Stimulated activated CD4-positive, alpha-beta T cell treated with anti-CD3 and anti-CD28 coated beads, TNF-alpha, amount 100 ng/mL, for 4 hours (primary cell): ENCODE data around the gene COL18A1.
"Not testable (repeated sequence)": the region's sequence is repeated elsewhere in the genome, so short reads cannot be mapped to it uniquely, and the experiment has no call there.

Source experiments
- DNase-seq, 3 experiments: peaks; one replicate each; pipeline ENCODE4 v3.0.0-alpha.2; 2020; ENCODE audit warnings: low read depth in 3 of 3

Gene COL18A1

DNA sequence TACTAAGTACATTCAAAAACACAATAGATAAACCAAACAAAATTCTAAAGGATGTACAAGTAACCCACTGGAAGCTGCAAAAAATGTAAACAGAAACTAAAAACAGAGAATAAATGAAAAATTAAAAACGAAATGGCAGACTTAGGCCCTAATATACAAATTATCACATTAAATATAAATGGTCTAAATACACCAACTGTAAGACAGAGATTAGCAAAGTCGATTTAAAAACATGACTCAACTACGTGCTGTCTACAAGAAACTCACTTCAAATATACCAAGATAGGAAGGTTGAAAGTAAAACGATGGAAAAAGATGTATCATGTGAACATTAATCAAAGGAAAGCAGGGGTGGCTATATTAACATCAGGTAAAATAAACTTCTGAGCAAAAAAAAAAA, 114.2 kb downstream of the COL18A1 start:
- no peak for DNase-seq

DNA sequence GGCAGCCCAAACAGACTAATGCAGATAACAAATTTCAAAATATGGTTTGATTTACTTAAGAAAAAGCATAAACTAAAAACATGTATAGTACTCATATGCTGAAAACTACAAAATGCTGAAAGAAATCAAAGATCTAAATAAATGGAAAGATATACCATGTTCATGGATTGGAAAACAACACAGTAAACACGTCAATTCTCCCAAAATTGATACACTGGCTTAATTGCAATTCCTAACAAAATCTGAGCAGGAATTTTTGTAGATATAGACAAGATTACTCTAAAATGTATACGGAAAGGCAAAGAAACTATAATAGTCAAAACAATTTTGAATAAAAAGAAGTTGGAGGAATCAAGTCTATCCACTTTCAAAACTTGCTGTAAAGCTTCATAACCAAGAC, 116.3 kb downstream of the COL18A1 start:
- DNase-seq: no peak

DNA sequence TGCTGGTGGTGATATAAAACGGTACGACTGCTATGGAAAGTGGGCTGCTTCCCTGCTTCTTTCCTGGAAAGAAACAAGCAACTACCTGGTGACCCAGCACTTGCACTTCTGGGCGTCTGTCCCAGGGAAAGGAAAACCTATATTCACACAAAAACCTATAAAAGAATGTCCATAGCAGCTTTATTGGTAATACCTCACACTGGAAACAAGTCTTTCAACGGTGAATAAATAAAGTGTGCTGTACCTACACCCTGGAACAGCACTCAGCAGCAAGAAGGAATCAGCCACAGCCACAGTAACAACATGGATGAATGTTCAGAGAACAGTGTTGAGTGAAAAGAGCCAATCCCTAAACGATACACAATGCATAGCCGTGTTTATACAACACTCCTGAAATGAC, 117.4 kb downstream of the COL18A1 start:
- DNase-seq: no peak

DNA sequence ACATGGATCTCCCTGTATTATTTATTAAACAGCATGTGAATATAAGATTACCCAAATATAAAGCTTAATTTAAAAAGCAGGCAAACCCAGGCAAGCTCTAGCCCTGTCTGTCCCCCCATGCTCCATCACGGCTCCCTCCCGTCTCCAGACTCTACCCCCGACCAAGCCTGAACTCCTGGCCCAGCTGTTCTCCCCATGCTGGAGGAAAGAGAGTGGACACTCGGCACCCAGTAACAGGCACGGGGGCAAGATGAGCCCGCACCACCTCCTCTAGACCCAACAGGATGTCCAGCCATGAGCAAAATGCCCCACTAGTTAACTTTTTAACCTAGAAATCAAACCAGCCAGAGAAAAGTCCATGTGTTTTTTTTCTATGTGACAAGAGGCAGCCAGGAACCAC, 118.0 kb downstream of the COL18A1 start:
- no peak for DNase-seq

DNA sequence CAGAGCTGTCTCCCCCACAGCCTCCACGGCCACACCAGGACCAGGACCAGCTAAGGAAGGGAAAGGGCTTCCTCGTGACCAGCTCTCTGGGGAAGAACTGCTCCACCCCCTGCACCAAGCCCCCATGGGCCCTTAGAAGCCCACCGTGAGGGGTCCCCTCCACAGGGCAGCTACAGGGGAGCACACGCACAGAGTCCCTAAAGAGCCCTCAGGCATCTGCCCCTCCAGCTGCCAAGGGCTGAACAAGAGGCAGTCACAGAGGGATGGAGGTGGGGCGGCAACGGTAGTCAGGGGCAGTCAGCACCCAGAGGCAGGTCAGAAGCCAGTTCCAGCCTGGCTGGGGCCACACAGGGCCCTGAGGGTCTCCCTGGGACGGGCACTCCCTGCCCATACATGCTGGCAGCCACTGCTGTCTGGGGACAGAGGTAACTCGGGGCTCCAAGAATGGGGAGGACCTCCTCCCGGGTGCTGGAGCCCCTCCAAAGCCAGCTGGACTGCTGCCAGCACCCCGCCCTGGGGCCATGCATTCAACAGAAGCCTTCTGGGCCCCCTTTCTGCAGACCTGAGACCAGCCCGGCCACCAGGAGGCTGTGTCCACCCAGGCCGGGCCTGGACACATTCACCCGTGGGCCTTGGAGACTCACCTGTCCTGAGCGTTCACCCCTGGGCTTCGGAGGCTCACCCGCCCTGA, 118.6 kb downstream of the COL18A1 start:
- no peak for DNase-seq

DNA sequence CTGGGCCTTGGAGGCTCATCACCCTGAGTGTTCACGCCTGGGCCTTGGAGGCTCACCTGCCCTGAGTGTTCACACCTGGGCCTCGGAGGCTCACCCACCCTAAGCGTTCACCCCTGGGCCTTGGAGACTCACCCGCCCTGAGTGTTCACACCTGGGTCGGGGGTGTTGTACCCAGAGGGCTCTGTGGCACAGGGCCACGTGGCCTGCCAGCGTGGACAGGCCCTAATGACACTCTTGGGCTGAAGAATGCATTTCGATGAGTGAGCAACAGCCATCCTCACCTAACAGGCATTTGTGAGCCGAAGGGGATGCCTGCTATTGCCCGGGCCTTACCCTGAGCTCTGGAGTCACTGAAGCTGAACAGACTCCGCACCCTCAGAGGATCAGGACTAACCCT, 119.8 kb downstream of the COL18A1 start:
- no peak for DNase-seq

DNA sequence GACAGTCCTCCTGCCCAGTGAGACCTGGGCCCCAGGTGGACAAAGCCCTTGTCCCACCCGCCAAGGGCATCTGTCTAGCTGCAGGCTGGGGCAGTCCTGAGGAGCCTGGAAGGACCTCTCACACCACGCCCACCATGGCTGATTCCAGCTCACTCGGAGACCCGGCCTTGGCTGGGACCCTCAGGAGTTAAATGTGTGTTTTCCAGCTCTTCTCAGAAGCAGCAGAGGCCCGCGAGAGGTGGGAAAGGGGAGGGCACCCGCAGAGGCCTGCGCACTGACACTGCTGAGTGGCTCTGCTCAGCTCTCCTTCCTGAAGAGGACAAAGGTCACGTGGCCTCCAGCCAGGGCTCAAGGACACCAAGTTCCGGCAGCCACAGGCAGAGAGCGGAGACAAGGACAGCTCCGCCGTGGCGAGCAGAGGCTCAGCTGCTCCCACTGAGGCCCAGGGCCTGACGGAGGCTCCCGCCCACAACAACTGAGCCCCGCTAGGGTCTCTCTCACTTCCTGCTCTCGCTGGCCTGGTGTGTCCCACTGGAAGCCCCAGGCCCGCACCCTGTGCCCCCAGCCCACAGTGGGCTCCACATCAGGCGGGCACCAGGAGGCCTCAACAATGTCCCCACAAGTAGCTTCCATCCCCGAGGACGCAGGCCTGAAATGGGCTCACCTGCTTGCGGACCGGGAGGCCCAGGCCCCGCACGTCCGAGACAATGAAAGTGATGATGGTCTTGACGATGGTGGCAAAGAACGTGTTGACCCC, 120.4 kb downstream of the COL18A1 start:
- no peak for DNase-seq

DNA sequence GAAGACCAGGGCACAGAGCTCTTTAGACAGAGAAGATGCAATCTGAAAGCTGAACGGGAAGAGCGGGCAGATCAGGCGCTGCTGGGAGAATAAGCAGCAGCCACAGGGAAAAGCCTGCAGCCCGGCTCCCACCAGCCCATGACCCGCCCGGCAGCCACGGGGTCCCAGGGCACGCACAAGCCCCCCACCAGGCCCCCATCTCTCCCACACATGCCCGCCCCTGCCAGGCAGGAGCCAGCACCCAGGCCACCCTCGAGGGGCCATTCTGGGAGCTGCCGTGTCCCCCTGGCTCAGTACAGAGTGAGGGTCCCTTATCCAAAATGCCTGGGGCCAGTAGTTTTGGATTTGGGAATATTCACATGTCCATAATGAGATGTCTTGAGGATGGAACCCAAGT, 120.9 kb downstream of the COL18A1 start:
- no peak for DNase-seq

DNA sequence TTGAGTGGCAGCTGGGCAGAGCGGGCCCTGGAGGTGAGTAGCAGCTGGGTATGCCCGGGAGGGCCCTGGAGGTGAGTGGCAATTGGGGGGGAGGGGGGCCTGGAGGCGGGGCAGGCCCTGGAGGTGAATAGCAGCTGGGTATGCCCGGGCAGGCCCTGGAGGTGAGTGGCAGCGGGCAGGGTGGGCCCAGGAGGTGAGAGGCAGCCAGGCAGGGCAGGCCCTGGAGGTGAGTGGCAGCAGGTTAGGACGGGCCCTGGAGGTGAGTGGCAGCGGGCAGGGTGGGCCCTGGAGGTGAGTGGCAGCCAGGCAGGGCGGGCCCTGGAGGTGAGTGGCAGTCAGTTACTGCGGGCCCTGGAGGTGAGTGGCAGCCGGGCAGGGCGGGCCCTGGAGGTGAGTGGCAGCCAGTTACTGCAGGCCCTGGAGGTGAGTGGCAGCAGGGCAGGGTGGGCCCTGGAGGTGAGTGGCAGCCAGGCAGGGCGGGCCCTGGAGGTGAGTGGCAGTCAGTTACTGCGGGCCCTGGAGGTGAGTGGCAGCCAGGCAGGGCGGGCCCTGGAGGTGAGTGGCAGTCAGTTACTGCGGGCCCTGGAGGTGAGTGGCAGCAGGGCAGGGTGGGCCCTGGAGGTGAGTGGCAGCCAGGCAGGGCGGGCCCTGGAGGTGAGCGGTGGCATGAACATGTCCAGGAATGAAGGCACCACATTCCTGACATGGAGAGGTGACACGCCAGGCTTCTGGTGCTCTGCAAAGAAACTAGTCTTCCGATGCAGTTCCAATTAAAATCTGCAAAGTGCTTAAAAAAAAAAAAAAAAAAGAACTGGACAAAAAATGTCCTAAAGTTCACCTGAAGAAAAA, 122.4 kb downstream of the COL18A1 start:
- not testable (repeated sequence) for DNase-seq

DNA sequence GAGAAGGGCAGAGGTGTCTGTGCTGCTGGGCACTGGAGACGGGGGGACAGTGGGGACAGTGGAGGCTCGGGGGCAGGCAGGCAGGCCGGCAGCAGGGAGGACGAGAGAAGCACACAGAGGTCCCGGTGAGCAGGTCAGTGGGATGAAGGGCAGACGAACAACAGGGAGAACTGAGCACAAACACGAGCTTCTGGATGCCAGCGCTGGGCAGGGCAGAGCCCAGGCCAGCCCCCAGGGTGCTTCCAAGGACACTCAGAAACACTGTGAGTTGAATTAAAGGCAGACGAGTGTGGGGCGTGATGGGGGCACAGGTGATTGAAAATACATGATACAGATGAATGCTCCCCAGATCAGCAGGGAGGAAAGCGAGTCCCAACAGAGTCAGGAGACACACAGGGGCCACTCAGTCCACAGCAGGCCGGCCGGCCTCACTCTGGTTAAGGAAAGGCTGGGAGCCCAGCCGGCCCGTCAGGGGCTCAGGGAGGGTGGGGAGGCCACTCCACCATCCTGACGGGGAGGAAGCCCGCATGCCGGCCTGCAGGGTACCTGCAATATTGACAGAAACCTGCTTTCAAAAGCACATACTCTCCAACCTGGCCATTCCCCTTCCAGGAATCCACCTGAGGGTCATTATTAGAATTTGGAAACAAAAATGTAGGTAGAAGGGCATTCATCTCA, 123.2 kb downstream of the COL18A1 start:
- DNase-seq: no peak

DNA sequence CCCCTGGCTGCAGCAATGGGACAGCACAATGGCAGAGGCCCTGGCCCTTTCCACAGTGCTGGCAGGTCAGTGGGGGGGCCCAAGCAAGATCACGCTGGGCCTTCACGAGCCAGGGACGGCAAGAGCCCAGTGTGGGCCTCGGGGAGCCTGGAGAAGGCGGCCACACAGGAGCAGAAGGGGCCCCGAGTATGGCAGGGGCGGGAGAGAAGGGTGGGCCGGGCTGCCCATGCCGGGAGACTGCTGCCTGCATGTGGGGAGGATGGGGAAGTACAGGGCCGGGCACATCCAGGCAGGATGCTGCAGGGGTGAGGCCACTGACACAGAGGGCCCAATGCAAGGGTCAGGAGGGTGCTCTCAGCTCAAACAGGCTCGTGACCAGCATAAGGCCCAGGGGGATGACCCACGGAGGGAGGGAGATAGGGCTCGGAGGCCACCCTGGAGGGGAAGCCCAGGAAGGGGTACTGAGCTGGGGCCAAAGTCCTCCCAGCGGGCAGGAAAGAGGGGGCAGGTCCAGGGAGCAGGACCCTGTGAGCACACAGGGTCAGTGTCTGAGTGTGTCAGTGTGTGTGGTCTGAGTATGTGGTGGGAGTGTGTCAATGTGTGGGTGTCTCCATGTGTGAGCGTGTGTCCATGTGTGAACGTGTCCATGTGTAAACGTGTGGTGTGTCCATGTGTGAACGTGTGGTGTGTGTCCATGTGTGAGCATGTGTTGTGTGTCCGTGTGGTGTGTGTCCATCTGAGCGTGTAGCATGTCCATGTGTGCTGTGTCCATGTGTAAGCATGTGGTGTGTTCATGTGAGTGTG, 124.2 kb downstream of the COL18A1 start:
- DNase-seq: no peak

DNA sequence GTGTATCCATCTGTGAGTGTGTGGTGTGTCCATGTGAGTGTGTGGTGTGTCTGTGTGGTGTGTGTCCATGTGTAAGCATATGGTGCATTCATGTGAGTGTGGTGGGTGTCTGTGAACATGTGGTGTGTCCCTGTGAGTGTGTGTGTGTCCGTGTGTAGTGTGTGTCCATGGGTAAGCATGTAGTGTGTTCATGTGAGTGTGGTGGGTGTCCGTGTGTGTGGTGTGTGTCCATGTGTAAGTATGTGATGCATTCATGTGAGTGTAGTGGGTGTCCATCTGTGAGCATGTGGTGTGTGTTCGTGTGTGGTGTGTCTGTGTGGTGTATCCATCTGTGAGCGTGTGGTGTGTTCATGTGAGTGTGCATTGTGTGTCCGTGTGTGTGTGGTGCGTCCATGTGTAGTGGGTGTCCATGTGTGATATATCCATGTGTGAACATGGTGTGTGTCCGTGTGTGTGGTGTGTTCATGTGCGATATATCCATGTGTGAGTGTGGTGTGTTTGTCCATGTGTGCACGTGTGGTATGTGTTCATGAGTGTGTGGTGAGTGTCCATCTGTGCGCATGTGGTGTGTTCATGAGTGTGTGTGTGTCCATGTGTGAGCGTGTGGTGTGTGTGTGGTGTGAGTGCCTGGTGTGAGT, 124.9 kb downstream of the COL18A1 start:
- no peak for DNase-seq

DNA sequence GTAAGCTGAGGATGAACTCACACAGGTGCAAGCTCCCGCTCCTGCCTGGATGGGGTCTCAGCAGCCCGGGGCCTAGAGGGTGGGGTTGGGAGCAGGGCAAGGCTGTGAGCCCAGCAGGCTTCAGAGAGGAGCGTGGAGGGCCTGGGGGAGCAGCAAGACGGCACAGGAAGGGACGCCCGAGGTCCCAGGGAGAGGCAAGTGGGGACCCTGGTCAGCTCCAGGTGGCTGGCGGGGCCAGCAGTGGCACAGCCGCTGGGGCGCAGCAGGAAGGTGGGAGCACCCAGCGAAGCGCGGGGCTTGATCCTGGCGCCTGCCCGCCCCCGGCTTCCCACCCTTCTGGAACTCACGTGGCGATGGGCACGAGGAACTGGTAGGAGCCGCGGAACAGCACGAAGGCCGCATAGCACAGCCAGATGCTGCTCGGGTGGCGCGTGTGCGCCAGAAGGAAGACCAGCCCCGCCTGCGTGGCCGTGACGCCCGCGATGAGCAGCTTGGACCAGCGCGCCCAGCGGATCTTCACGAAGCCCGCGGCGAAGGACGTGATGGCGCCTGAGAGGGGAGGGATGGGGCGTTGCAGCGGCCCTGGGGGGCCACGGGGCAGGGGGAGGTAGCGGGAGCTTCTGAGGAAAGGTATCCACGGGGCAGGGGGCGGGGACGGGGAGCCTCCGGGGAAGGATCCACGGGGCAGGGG, 125.6 kb downstream of the COL18A1 start:
- DNase-seq: no peak

DNA sequence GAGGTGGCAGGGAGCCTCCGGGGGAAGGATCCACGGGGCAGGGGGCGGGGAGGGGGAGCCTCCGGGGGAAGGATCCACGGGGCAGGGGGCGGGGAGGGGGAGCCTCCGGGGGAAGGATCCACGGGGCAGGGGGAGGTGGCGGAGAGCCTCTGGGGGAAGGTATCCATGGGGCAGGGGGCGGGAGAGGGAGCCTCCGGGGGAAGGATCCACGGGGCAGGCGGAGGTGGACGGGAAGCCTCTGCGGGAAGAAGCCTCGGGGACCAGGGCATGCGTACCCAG, 126.1 kb downstream of the COL18A1 start:
- DNase-seq: not testable (repeated sequence)

DNA sequence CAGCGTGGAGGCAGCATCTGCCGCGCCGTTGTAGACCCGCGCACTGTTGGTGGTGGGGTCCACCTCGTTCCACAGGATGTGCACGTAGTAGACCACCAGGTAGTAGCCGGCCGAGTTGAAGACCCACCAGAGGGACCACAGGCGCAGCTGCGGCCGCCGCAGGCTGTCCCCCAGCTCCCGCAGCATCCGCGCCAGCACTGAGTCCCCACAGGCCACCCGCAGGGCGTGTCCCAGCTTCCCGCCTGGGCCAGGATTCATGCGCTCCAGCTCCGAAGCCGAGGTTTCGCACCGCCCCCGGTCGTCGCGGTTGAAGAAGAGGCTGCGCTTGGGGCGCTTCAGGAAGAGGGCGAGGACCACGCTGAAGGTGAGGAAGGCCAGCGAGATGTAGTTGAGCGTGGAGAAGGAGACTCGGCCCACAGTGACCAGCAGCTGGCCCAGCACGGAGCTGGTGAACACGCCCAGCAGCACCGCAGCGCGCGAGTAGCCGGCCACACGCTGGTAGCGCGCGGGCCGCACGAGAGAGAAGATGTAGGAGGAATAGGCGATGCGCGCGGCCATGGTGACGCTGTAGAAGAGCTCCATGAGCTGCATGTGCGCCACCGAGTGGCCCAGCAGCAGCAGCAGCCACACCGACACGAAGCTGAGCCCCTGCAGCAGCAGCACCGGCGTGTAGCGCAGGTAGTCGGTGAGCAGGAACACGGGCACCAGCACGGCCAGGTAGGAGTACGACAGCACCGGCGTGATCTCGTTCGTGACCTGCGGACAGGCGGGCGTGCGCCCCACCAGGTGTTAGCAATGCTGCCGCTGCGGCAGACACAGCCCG, 126.6 kb downstream of the COL18A1 start:
- no peak for DNase-seq

DNA sequence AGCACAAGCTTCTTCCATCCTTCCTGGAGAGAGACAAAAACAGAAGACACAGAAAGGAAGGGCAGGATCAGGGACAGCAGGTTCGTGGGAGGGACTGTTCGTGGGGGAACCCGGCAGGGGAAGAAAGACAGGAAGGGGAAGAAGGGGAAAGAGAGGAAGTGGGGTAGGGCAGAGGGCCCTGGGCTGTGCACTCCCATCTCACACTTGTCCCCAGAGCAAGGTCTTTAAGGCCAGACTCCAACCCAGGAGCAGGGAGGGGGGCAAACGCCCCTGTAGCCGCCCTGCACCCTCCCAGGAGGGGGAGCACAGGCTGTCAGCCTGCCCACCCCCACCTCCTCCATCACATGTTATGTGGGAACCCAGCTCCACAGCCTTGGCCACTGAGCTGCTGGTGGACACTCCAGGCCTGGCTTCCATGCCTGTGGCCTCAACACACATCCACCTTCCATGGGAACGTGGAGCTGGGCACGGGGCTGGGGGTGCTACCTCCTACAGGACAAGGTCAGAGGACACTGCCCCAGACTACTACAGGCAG, 127.9 kb downstream of the COL18A1 start:
- no peak for DNase-seq

DNA sequence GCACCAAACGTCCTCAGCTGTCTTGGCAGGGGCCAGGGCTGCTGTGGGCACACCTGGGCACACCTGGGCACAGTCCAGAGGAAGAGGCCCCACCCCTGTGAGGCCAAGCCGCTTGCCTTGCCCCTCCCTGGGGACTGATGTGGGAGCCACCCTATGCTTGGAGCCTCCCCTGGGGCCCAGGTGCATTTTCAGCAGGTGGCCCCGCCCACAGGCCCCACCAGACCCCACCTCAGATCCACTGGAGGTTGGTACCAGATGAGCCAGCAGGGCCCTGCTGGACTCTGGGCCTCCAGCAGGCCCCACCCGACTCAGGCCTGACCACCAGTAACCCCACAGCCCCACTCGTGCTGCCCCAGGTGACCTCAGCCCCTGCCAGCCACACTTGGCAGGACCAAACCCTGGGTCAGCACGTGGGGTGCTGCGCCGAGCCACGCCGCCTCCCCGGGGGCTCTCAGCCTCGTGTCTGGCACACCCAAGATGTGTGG, 128.4 kb downstream of the COL18A1 start:
- DNase-seq: no peak

DNA sequence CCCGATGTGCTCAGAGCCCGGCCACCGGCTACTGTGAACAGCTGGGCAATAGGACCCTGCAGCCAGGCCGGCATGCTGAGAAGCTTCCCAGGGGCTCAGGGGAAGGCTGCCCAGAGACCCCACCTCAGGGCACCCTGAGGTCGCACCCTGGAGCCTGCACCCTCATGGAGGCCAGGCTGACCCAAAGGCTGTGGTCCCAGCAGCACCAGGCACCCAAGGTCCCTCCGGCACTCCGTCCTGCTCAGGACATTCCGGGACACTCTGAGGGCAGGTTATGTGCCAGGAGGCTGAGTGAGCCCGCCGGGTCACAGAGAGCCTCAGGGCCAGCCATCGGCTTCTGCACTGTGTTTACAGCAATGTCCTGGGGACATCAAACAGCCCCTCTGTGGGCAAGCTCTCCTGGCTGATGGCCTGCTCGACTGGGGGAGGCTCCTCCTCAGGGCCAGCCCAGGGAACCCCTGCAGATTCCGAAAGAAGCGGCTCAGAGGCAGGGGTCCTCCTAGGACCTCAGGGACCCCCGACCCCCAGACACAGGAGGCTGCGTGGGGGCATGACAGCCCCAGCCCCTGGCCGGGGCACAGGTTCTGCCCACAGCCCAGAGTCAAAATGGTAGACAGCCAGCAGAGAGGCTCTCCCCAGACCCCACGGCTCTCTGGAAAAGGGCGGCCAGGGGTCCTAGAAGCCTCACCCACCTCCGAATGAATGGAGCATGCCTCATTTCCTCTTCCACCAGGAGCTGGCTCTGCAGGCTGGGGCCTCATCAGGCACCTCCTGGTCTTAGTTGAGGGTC, 129.1 kb downstream of the COL18A1 start:
- no peak for DNase-seq
